Transverse colon (tissue), 4 donors: ENCODE measurements around the gene TMPRSS9. TPM values are rescaled to one million over a fixed set of nuclear protein-coding genes. Genes with fewer than 3 reads are reported as not detected.

Experiments
- DNase-seq: peaks from one replicate; pipeline ENCODE4 v3.0.0-alpha.2; 2019
- H3K27ac ChIP-seq, 4 donors: fragments of 200-600 bp; sonication (generic); 2 replicates each; pipeline ENCODE4 v1.5.1; 2016 to 2018; ENCODE audit warnings: inconsistent platforms in 4 of 4
- H3K27me3 ChIP-seq: fragments of 200-600 bp; sonication (generic); 2 replicates; pipeline ENCODE4 v1.5.1; 2017; ENCODE audit warnings: inconsistent platforms
- H3K36me3 ChIP-seq, 4 donors: fragments of 200-600 bp; sonication (generic); 2 replicates each; pipeline ENCODE4 v1.5.1; 2017 to 2019; ENCODE audit warnings: inconsistent platforms in 4 of 4
- H3K4me1 ChIP-seq, 4 donors: fragments of 200-600 bp; sonication (generic); 2 replicates each; pipeline ENCODE4 v1.5.1; 2017 to 2020; ENCODE audit warnings: inconsistent platforms in 4 of 4
- H3K4me3 ChIP-seq, 4 donors: fragments of 200-600 bp; sonication (generic); 1 replicate in 1 of 4; 2 replicates in 3 of 4; pipeline versions ENCODE4 v1.5.1 to v1.6.1; 2017 to 2019; ENCODE audit warnings: inconsistent platforms in 4 of 4
- H3K9me3 ChIP-seq, 2 donors: fragments of 200-600 bp; sonication (generic); 2 replicates each; pipeline ENCODE4 v1.5.1; 2017 to 2019; ENCODE audit warnings: inconsistent platforms in 2 of 2
- EP300 ChIP-seq: sonication (generic); formaldehyde crosslinking; IDR thresholded peaks from one replicate; pipeline ENCODE4 v1.6.1; 2017; ENCODE audit warnings: antibody characterized with exemption, low read depth
- POLR2A ChIP-seq: fragments of 450-650 bp; IDR thresholded peaks from one replicate; pipeline ENCODE4 v1.6.1; 2016; ENCODE audit warnings: antibody characterized with exemption, mild to moderate bottlenecking, moderate library complexity
- POLR2AphosphoS5 ChIP-seq, 3 donors: sonication (generic); formaldehyde crosslinking; IDR thresholded peaks; one replicate each; pipeline ENCODE4 v1.6.1; 2016; ENCODE audit warnings: antibody characterized with exemption in 3 of 3
- WGBS, 2 donors: methylation state at CpG; one replicate each; pipeline ENCODE4 v1.1.5; 2018; ENCODE audit warnings: low coverage in 1 of 2; 5-methylcytosine and 5-hydroxymethylcytosine counted together
- in situ Hi-C, 4 donors: fragments of 200-750 bp; cut with MboI; loops; one replicate each; pipeline versions ENCODE4 v1.15.0 to v1.15.1; 2017; ENCODE audit warnings: low sequenced_read_pairs in 3 of 4, low pct_ligation_motif_present in 1 of 4, low pct_unique_long_range_greater_than_20kb in 1 of 4
- intact Hi-C: fragments of 100-400 bp; cut with DNase I; formaldehyde crosslinking; loops from one replicate; pipeline ENCODE4 v1.15.1; 2023; ENCODE audit warnings: low total_unique reads
- total RNA-seq, 4 donors: library from RNA; depleted of rRNA; stranded (reverse); fragments of >200 nt; gene quantifications; one replicate each; pipeline ENCODE4 v1.1.0, GENCODE V29; 2016
- TF ChIP-seq, protein P1 (sequence below), 5 experiments: fragments of 200-600 bp in 3 of 5; fragments of 450-650 bp in 2 of 5; sonication (generic) in 3 of 5; IDR thresholded peaks; 1 replicate in 2 of 5; 2 replicates in 3 of 5; pipeline ENCODE4 v1.5.1; 2016 to 2017; ENCODE audit warnings: antibody characterized with exemption in 5 of 5, inconsistent platforms in 3 of 5, mild to moderate bottlenecking in 2 of 5, moderate library complexity in 1 of 5

The TMPRSS9 gene
- total RNA-seq, 4 donors from 2014 or later, result 0.27 TPM; not detected in 3

- WGBS, 2 donors, result 86 to 100% methylated on average over 3 to 16 of the region's 16 CpGs
- H3K27ac ChIP-seq, result peak overlapping the region; percentile 88 to 94 (median 90)
- DNase-seq, result no peak
- intact Hi-C loops (loop anchor here (10.0 kb wide), 1 partner anchor 172 kb away; the partner anchor contains the start of gene AP3D1), in situ Hi-C loops (no loop called here)
- H3K4me3 ChIP-seq, result no peak overlapping the region
- peaks cover 0 to 3% (median 0%) of the 10 kb centered on the region in 4 donors for H3K36me3 ChIP-seq
- H3K4me1 ChIP-seq, result peaks cover 27 to 43% (median 41%) of the 10 kb centered on the region in 4 donors
- no peaks in the 10 kb centered on the region for H3K9me3 ChIP-seq
- H3K27me3 ChIP-seq, result no peaks in the 10 kb centered on the region
- TF ChIP-seq EP300, result no peak
- no peak for TF ChIP-seq POLR2AphosphoS5 (IDR thresholded peaks at IDR 0.05)
- TF ChIP-seq, protein P1, sequence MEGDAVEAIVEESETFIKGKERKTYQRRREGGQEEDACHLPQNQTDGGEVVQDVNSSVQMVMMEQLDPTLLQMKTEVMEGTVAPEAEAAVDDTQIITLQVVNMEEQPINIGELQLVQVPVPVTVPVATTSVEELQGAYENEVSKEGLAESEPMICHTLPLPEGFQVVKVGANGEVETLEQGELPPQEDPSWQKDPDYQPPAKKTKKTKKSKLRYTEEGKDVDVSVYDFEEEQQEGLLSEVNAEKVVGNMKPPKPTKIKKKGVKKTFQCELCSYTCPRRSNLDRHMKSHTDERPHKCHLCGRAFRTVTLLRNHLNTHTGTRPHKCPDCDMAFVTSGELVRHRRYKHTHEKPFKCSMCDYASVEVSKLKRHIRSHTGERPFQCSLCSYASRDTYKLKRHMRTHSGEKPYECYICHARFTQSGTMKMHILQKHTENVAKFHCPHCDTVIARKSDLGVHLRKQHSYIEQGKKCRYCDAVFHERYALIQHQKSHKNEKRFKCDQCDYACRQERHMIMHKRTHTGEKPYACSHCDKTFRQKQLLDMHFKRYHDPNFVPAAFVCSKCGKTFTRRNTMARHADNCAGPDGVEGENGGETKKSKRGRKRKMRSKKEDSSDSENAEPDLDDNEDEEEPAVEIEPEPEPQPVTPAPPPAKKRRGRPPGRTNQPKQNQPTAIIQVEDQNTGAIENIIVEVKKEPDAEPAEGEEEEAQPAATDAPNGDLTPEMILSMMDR (IDR thresholded peaks at IDR 0.05), result no peak
- no peak for TF ChIP-seq POLR2A
Observed at GRCh38 chr19:2326699-2327360, 33.2 kb upstream of the TMPRSS9 start.

GRCh38 chr19:2327773-2328400 is 32.2 kb upstream of the TMPRSS9 start:
- Histone ChIP-seq H3K9me3 (no peaks in the 10 kb centered on the region), H3K4me3 (peak overlapping the region; percentile 76 to 94 (median 82)), H3K4me1 (peaks cover 36 to 53% (median 51%) of the 10 kb centered on the region in 4 donors), H3K27ac (peak overlapping the region; percentile 88 to 94 (median 90)), H3K36me3 (peaks cover 0 to 3% (median 0%) of the 10 kb centered on the region in 4 donors), H3K27me3 (no peaks in the 10 kb centered on the region)
- in situ Hi-C loops (no loop called here), intact Hi-C loops (loop anchor here (10.0 kb wide), 1 partner anchor 173 kb away; the partner anchor contains the start of gene AP3D1)
- 0 to 1% methylated on average over 4 to 18 of the region's 18 CpGs for WGBS, 2 donors
- peak; percentile 58 for DNase-seq
- TF ChIP-seq POLR2A (no peak), POLR2AphosphoS5 (IDR thresholded peaks at IDR 0.05) (peak; percentile 7 to 81 (median 45)), EP300 (no peak)

DNA sequence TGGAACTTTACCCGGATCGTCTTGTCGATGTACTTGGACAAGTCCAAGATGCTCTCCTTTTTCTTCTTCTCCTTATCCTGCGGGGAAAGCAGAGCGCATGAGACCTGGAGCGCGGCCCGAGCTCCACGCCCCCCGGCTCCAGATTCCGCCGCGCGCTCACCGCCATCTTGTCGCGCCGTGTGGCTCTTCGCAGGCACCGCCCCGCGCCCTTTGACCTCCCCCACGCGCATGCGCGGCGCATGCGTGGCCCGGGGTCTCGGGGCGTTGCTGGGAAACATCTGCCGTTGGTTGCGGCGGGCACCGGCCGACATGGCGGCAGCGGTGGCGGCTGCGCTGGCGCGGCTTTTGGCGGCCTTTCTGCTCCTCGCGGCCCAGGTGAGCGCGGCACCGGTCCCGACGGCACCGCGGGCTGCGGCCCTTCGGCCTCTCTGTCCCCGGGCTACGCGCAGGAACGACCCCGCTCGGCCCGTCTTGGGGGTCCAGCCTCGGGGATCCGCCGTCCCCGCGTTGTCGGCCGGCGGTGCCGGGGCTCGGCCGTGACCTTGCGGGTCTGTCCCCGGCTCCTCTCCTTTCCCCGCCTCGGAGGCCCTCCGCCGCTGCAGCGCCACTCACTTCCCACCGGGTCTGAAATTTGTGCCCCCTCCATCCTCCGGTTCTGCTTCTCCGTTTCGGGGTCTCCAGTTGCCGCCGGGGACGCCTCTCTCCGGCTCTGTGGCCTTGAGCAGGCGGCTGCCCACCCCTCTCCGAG is 31.5 kb upstream of the TMPRSS9 start, which contains the start of the genes LSM7 and SPPL2B:
TSS of gene LSM7 (minus strand) at position 186 of the 748 bp plus-strand sequence. CDS start at position 166, 20 bp downstream.
TSS of gene SPPL2B (plus strand) at position 284 of the 748 bp plus-strand sequence. CDS start at position 310, 26 bp downstream.
- WGBS, 2 donors, result 0% methylated on average over 63 of the region's 89 CpGs; no CpG with 5 or more reads in 1 of the 2 donors
- H3K9me3 ChIP-seq, result no peaks in the 10 kb centered on the region
- peaks cover 41 to 58% (median 56%) of the 10 kb centered on the region in 4 donors for H3K4me1 ChIP-seq
- H3K4me3 ChIP-seq, result peak within 1 kb of the TSS; percentile 76 to 94 (median 82)
- DNase-seq, result peak; percentile 93
- in situ Hi-C loops (no loop called here), intact Hi-C loops (loop anchor here (10.0 kb wide), 1 partner anchor 174 kb away; the partner anchor contains the start of gene AP3D1)
- peaks cover 0 to 3% (median 0%) of the 10 kb centered on the region in 4 donors for H3K36me3 ChIP-seq
- peak within 1 kb of the TSS; percentile 88 to 94 (median 90) for H3K27ac ChIP-seq
- H3K27me3 ChIP-seq, result no peaks in the 10 kb centered on the region
- peak; percentile 96 to 97 (median 97) for TF ChIP-seq POLR2AphosphoS5 (IDR thresholded peaks at IDR 0.05)
- TF ChIP-seq, protein P1 (IDR thresholded peaks at IDR 0.05), result no peak
- TF ChIP-seq POLR2A, result peak; percentile 92

GRCh38 chr19:2329149-2329478 is 31.0 kb upstream of the TMPRSS9 start:
- no peak for DNase-seq

More at GRCh38 chr19:2329149-2329478, 31.0 kb upstream of the TMPRSS9 start:
- 2% methylated on average over 12 of the region's 16 CpGs; no CpG with 5 or more reads in 1 of the 2 donors for WGBS, 2 donors
- H3K27ac ChIP-seq, result peak overlapping the region; percentile 88 to 94 (median 90)
- peaks cover 0 to 2% (median 0%) of the 10 kb centered on the region in 4 donors for H3K36me3 ChIP-seq
- TF ChIP-seq POLR2A, result no peak
- TF ChIP-seq, protein P1 (IDR thresholded peaks at IDR 0.05), result no peak
- TF ChIP-seq POLR2AphosphoS5 (IDR thresholded peaks at IDR 0.05), result no peak
- TF ChIP-seq EP300, result no peak
- intact Hi-C loops (loop anchor here (10.0 kb wide), 1 partner anchor 174 kb away; the partner anchor contains the start of gene AP3D1), in situ Hi-C loops (no loop called here)
- no peaks in the 10 kb centered on the region for H3K9me3 ChIP-seq
- H3K27me3 ChIP-seq, result no peaks in the 10 kb centered on the region
- peaks cover 46 to 64% (median 62%) of the 10 kb centered on the region in 4 donors for H3K4me1 ChIP-seq
- H3K4me3 ChIP-seq, result peak overlapping the region; percentile 76 to 94 (median 82)
